Epidermal melanocyte (primary cell): ENCODE measurements around the gene MCHR1.

ENCODE experiments used
- DNase-seq: peaks from one replicate; pipeline ENCODE4 v3.0.0; 2011; ENCODE audit warnings: low spot score; ENCODE audit not compliant: insufficient read length

Gene MCHR1, protein sequence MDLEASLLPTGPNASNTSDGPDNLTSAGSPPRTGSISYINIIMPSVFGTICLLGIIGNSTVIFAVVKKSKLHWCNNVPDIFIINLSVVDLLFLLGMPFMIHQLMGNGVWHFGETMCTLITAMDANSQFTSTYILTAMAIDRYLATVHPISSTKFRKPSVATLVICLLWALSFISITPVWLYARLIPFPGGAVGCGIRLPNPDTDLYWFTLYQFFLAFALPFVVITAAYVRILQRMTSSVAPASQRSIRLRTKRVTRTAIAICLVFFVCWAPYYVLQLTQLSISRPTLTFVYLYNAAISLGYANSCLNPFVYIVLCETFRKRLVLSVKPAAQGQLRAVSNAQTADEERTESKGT

DNA sequence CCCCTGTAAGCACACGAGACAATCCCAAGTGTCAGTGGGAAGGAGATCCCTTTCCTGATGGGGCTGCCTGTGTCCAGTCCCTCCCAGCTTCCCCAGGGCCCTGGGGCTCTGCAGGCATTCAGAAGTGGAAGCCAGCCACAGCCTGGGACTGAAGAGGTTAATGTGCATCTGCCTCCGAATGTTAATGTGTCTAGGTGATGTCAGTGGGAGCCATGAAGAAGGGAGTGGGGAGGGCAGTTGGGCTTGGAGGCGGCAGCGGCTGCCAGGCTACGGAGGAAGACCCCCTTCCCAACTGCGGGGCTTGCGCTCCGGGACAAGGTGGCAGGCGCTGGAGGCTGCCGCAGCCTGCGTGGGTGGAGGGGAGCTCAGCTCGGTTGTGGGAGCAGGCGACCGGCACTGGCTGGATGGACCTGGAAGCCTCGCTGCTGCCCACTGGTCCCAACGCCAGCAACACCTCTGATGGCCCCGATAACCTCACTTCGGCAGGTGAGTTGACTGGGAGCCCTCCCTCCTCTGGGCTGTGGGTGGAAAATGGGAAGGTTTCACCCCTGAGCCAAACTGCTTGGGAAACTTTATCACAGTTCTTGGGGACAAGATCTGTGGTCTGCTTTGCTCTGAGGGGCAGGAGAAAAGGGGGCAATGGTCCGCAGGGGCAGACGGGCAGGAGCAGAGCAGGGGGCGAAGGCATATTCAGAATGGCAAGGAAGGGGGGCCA is at the start of gene MCHR1:
MCHR1 (plus strand) TSS at position 236 of the 715 bp plus-strand sequence; CDS start at position 405, 169 bp downstream.
- DNase-seq = no peak

DNA sequence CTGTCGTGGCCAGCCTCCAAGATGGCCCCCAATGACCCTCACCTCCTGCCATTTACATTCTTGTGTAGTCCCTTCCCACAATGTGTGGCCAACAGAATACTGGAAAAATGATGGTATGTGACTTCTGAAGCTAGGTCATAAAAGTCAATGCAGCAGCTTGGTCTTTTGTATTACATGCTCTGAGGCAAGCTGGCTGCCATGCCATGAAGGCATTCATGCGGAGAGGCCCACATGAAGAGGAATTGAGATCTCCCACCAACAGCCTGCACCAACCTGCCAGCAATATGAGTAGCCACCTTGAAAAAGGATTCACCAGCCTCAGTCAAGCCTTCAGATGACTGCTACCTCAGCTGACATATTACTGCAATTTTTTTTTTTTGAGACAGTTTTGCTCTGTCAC is 47.4 kb upstream of the MCHR1 start:
- no peak for DNase-seq

DNA sequence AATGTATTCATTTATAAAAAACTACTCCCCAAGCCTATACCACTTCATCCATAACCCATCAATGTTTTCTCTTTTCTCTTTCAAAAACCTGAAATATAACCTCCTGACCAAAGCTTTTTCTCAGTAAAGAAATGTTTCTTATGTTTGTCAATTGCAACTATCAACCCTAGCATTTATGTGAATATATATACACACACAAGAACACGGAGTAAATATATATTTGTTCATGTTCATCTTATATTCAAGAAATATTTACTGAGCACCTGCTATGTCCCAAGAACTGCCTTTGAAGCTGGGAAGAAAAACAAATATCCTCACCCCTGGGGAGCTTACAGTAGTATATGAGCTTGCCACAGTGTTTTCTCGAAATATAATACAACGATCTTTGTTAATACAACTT is 46.2 kb upstream of the MCHR1 start:
- no peak for DNase-seq

DNA sequence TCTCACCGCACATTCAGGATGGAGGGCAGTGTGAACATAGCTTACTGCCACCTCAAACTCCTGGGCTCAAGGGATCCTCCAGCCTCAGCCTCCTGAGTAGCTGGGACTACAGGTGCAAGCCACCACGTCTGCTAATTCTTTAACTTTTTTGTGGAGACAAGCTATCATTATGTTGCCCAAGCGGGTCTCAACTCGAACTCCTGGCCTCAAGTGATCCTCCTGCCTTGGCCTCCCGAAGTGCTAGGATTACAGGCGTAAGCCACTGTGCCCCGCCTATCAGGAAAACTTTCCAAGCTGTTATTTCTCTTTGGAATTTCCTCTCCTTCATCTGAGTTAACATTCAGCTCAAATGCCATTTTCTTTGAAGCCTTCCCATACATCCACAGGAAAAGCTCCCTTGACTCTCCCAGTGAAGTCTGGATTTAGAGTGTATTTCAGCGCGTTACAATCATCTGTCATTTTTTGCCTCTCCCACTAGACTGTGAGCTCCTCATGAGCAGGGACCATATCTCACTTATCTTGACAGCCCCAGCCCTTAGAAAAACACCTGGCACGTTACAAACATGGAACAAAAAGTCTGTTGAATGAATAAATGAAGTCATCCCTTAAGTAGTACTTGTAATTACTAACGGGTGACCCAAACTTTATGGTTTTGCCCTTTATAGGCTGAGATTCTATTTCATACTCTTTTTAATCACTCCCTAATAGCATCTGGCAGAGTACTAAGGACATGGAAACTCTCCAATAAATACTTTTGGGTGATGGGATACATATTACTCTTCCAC is 45.0 kb upstream of the MCHR1 start:
- DNase-seq = no peak

DNA sequence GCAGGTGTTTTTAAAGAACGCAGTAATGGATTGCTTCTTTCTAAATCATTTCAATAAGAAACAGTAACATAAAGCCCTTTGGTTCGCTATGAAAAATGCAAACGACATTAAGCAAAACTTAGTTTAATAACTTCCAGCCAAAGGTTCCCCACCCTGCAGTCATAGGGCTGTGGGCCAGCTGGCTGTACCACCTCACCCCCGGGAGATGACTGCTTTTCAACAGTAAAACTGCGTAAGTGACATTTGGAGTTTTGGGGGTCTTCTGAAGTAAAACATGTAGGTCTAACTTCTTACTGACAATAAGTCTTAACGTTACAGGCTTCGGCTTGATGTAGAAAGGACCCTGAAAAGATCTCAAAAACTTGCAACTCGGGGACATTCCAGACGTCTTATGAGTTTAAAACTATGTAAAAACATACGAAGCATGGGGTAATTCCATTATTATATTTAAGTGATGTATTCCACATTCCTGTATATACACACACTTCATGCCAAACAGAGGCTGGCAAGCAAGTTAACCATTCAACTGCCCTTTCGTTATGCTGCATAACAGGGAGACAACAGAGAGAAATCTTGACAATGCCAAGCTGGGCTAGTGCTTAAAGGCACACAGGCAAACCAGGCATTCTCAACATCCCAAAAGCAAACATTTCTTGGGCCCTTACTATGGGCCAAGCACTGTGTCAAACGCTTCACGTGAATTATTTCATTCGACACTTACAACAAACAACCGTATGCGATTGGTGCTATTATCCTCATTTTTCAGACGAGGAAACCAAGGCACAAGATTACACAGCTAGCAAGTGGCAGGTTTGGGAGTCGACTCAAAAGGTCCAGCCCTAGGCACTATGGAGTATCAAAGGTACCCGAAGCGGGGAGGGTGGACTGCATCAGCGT is 44.0 kb upstream of the MCHR1 start:
- no peak for DNase-seq

DNA sequence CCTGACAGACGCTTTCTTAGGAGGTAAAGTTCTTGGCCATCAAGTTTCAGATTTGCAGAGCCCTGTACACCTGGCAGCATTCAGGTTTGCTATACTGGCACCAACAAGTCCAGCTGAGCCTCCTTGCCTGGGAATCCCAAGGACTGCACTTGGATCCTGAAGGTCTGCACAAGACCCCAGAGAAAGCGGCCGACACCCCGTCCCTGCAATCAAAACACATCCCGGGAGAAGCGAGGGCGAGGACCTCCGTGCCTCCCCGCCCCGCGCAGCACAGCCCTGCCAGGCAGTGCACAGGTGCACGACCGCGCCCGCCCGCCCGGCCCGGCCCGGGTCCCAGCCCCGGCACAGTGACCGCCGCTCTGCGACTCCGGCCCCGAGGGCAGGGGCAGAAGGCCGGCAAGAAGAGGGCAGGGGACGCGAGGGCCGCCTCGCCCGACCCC is 43.3 kb upstream of the MCHR1 start:
- no peak for DNase-seq

DNA sequence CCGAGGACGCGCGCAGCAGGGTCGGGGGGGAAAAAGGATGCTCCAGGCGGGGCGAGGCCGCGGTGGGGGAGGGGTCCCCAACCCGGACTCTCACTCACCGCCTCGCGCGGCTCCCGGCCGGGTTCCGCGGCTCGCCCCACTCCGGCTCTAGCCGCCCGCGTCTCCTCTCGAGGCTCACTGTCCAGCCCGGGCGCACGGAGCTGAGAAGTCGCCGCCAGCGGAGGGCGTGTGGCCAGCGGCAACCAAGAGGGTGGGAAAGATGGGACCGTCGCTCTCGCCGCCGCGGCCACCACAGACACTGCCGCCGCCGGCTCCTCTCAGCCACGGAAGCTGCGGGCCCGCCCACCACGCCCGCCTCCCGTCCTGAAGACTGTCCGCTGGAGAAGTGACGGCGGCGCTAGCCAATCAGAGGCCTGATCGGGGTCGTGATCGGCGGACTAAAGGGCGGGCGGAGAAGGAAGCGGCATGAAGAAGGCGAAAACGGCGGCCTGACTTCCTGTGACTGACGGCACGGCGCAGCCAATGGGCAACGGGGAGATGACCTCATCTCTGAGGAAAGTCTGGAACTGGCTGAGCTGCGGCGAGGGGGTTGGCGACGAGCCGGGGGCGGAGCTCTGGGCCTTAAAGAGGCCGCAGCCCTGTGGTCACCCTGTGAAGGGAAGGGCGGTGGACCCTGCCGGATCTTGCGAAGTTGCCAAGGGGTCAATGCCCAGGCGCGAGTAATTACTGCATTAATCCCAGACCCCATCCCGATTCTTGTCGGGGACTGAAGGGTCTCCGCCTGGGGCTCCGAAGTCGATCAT is 42.7 kb upstream of the MCHR1 start, which contains the start of gene MRTFA:
MRTFA (minus strand) TSS at position 340 of the 803 bp plus-strand sequence.
- peak; percentile 83 for DNase-seq

DNA sequence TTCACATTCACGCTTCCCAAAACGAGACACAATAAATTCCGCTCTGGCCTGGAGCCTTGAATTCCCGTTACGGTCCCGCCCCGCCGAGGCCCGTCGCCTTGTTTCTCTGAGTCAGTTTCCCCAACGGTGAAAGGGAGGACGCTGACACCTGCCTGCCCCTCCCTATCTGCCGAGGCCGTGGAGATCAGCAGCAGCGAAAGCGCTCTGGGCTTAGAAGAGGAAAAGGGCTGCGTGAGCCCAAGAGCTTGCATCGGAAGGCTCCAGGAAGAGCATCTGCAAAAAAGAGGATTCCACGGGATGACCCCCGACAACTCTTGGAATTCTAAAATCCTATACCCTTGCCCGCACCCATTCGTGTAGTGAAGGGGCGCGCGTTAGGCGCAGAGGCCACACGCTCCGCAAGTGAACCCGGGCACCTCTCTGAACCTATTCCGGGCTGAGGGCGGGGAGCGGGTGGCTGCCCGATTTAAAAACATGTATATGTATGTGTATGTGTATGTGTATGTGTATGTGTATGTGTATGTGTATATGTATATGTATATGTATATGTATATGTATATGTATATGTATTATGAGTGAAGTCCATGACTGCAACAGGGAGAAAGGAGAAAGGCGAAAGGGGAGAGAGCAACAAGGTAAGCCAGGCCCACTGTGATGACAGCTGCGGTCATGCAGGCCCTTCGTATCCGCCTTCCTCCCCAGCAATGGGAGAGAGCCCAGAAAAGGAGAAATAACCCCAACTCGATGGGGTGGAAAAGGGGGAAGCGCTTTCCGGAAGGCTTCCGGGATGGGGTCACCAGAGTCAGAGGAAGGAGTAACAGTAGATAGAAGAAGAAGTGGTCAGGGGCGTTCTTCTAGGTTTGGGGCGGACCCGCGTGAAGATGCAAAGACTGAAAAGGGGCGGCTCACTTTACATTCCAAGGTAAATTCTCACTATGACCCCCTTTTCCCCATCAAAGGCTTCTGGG is 41.8 kb upstream of the MCHR1 start:
- DNase-seq = no peak

DNA sequence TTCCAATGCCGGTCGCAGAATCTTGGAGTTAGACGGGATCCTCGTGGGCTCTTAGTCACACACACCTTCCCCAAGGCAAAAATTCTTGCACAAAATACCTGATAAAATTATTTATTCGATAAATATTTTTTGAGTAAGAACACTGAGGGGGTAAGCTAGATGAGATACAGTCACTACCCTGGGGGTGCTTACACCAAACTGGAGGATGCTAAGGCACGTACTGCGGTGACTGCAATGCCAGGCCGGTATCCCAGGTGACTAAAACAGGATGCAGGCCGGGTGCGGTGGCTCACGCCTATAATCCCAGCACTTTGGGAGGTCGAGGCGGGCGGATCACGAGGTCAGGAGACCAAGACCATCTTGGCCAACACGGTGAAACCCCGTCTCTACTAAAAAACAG is 41.0 kb upstream of the MCHR1 start:
- no peak for DNase-seq

DNA sequence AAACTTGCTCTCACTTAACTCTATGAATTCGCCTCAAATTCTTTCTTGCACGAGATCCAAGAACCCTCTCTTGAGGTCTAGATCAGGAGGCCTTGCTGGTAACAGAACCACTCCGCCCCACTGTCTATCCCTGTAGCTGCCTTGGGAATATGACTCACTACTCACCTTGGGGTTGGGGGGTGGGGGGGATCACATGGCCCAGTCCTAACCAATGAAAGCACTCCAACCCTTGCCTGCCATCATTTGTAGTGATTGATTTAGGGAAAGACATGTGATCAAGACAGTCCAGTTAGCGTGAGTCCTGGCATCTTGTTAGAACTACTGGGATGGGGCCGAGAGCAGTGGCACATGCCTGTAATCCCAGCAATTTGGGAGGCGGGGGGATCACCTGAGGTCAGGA is 38.0 kb upstream of the MCHR1 start:
- no peak for DNase-seq

DNA sequence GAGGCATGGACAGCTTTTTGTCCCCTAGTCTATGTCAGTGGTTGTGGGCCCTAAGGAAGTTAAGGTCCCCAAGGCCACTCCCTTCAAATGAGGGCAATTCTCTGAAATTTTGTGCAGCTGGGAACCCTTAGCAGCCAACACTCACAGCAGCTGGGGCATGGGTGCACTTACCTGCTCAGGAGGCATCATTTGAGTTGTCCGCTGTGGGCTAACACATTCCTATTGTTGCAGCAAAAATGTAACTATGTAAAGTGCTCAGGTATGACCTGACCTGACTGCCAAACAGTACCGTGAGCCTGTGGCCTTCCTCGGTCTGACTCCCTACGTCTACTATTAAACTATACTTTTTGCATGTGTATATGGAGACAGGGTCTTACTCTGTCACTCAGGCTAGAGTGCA is 37.0 kb upstream of the MCHR1 start:
- no peak for DNase-seq

DNA sequence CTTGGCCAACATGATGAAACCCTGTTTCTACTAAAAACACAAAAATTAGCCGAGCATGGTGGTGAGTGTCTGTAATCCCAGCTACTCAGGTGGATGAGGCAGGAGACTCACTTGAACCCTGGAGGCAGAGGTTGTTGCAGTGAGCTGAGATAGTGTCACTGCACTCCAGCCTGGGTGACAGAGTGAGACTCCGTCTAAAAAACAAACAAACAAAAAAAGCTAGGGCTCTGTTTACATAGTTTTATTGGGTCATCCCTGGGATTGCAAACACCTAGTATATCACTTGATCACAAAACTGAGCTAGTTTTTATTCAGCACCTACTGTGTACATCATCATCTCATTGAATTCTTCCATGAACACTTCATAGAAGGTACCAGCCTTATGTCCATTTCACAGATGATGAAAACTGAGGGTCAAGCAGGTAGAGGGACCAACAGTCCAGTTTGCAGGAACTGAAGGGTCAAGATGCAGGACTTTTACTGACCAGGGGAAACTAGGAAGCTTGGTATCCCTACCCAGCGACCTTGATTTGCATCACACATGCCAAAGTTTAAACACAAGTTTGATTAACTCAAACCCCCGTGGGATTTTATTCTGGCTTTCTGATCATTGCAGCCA is 33.6 kb upstream of the MCHR1 start:
- DNase-seq = no peak

DNA sequence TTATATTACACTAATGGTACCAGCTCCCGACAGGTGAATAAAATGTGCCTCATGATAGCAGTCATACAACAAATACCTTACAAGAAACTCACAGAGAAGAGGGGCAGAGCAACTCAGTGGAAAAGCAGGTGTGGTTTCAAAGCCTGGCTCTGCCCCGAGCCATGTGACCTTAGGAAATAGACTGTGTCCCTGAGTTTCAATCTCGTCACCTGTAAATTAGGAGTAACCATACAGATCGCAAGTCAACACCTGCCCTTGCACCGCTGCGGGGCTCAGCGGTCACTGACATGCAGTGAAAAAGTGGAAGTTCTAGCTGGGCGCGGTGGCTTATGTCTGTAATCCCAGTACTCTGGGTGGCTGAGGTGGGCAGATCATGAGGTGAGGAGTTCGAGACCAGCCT is 30.9 kb upstream of the MCHR1 start:
- no peak for DNase-seq

DNA sequence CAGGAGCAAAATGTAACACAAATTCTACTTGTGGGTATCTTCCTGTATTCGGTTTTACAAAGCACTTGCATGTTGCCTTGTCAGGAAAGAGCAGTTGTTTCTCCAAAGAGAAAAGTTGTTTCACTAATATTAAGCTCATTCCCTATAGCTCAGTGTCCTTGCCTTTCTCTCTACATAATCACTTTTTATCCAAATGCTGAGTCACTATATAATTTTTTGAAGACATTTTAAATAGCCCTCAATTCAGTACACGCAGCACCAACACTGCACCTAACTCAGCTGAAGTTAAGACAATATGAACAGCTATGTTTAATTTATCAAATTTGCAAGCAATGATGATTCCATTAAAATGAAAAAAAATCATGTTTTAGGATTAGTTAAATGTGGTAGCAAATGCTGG is 28.2 kb upstream of the MCHR1 start:
- DNase-seq = no peak

DNA sequence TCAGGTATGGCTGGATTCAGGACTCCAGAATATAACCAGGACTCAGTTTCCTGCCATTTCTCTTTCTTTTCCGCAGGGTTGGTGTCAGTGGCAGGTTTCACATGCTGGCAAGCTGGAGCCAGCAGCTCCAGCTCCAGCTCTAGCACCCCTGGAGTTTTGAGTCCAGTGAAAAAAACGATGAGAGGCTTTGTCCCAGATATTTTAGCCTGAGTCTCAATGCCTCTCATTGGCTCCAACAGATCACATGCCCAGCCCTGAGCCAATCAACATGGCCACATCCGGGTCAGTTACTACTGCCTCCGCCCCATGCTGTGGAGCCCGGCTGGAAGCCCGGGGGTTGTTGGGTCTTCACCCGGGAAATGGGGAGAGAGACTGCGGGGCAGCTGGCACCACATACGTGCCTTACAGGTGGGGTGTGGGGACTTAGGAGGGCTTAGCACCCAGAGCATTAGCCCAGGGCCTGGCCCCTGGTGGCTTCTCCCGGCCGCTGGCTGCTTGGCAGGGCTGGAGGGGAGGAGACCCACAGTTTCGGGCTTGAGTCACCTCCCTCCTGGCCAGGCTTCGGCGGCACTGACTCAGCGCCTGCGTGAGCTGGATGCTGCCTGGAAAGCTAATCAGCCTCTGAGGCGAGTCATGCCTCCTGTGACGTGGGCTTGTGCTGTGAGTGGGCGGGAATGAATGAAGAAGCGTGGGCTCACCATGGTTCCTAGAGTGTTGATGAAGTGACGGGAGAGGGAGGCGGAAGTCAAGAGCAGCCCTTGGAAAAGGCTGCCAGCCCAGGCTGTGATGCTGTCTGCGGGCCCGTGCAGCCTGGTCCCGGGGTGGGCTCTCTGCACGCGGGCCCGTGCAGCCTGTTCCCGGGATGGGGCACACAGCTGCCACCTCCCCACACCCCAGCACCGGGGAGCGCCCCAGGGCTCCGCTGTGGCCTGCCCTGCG is 27.5 kb upstream of the MCHR1 start:
- peak; percentile 87 for DNase-seq

DNA sequence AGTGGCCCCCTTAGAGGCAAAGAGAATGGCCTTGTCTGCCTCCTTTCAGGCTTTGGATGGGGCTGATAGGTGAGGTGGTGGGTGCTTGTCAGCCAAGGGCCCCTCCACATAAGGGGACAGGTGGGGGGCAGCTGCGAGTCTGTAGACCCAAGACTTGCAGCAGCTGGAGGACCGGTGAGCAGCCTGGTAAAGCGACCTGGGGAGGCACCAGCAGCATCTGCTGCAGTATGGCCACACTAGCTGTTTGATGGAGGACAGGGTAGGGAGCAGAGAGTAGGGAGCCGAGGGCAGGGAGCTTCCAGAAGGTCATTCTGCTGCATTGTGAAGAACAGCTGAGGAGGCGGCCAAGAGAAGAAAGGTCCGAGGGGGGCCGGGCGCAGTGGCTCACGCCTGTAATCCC is 25.9 kb upstream of the MCHR1 start:
- DNase-seq = no peak

DNA sequence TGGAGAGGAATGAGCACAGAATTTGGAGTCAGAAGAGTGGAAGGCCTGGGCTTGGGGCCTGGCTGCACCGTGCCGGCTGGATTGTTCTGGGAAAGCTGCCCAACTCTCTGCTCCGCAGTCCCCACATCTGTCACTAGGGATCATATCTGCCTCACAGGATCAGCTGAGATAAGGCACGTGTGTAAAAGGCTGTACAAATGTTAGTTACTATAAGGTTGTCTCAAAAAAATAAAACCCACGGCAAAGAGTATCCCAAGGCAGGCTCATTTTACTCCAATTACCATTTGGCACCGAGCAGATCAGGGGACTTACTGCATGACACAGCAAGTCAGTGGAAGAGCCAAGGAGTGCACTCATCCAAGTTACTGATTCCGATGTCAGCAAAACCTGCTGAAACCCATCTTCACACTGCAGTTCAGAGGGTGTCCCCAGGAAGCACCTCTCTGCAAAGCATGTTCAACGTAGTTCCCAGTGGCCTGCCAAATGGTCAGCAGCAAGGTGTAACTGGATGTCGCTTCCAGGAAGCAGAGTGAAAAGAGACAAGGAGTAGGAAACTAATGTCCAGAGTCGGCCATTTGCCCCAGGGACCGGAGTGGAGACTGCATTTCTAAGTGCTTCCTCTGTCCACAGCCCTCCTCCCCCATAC is 24.6 kb upstream of the MCHR1 start:
- DNase-seq = peak; percentile 40
